ENCODE data around the gene TYW1B.
"Not testable (repeated sequence)": the region's sequence is repeated elsewhere in the genome, so short reads cannot be mapped to it uniquely, and the experiment has no call there.

The TYW1B gene

GRCh38 chr7:72550454-72550853, 277.5 kb downstream of the TYW1B start:
- not testable (repeated sequence) for DNase-seq

GRCh38 chr7:72546586-72547237, 281.3 kb downstream of the TYW1B start:
- DNase-seq = not testable (repeated sequence)

- not testable (repeated sequence) for DNase-seq
These were observed 283.5 kb downstream of the TYW1B start for GRCh38 chr7:72544531-72544930.

- no peak for DNase-seq
These were observed 287.1 kb downstream of the TYW1B start for GRCh38 chr7:72540923-72541322.

- DNase-seq = no peak
These were observed 287.8 kb downstream of the TYW1B start for GRCh38 chr7:72540106-72540611.

GRCh38 chr7:72539702-72540101, 288.3 kb downstream of the TYW1B start:
- DNase-seq = no peak

GRCh38 chr7:72538856-72539255, 289.1 kb downstream of the TYW1B start:
- DNase-seq = no peak

- no peak for DNase-seq
These were observed 289.9 kb downstream of the TYW1B start for GRCh38 chr7:72538147-72538546.

- DNase-seq = not testable (repeated sequence)
These were observed 292.0 kb downstream of the TYW1B start for GRCh38 chr7:72536038-72536437.

GRCh38 chr7:72531048-72531447, 297.0 kb downstream of the TYW1B start:
- not testable (repeated sequence) for DNase-seq
